ENCODE results near the gene VSTM2L.

Gene VSTM2L

DNA sequence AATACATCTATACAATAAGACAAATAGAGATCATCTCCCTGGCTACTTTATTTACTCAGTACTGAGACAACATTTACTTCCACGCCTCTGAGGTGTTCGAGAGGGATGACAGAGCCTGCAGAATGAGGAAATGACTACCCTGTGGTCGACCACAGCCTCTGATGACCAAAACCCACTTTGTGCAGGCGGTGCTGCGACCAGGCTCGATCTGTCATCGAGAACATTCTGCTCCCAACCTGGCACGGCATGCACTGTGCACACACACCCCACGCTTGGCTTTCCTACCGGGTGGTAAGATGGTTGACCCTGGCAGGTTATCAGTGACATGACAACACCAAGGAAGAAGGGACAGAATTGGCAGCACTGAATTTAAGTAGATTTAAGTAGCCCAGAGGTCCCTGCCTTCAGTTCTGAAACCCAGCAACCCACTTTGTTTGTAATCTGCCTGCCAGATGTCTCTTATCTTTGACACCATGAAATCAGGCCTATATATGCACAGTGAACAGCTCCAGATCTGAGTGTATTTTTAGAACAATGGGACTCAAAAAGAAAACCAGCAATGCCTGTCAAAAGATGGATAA lies 87.7 kb downstream of the VSTM2L start:
- Histone ChIP-seq H3K36me3 (peaks cover 6% of the 10 kb centered on the region), H3K27me3 (no peaks in the 10 kb centered on the region), H3K4me1 (peaks cover 56% of the 10 kb centered on the region), H3K4me3 (ENCODE audit: low read depth, low read length) (no peak overlapping the region), H3K9me3 (no peaks in the 10 kb centered on the region)
- TF ChIP-seq, protein P1, sequence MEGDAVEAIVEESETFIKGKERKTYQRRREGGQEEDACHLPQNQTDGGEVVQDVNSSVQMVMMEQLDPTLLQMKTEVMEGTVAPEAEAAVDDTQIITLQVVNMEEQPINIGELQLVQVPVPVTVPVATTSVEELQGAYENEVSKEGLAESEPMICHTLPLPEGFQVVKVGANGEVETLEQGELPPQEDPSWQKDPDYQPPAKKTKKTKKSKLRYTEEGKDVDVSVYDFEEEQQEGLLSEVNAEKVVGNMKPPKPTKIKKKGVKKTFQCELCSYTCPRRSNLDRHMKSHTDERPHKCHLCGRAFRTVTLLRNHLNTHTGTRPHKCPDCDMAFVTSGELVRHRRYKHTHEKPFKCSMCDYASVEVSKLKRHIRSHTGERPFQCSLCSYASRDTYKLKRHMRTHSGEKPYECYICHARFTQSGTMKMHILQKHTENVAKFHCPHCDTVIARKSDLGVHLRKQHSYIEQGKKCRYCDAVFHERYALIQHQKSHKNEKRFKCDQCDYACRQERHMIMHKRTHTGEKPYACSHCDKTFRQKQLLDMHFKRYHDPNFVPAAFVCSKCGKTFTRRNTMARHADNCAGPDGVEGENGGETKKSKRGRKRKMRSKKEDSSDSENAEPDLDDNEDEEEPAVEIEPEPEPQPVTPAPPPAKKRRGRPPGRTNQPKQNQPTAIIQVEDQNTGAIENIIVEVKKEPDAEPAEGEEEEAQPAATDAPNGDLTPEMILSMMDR (IDR thresholded peaks at IDR 0.05; ENCODE audit: low read depth, low read length) = no peak
- peak; percentile 56 for DNase-seq

GRCh38 chr20:37991157-37991866 lies 88.4 kb downstream of the VSTM2L start:
- no peak overlapping the region for H3K4me3 ChIP-seq (ENCODE audit: low read depth, low read length)
- no peaks in the 10 kb centered on the region for H3K27me3 ChIP-seq
- no peaks in the 10 kb centered on the region for H3K9me3 ChIP-seq
- TF ChIP-seq, protein P1 (IDR thresholded peaks at IDR 0.05; ENCODE audit: low read depth, low read length) = no peak
- H3K4me1 ChIP-seq = peaks cover 50% of the 10 kb centered on the region
- peaks cover 7% of the 10 kb centered on the region for H3K36me3 ChIP-seq
- no peak for DNase-seq

DNA sequence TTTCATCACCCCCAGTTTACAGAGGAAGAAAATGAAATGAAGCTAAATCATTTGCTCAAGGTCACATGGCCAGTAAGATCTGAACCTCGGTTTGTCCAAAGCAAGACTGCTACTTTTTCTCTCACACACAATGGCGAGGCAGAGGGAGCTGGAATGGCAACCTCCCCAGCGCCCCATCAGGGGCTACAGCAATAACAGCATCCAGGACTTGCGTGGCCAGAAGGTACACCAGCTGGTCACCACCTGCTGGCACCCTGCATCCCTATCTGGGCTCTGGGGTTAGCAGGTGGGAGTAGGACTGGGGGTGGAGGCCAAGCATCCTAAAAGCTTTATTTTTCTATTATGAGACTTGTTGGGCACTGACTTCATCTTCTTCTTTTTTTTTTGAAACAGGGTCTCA lies 89.0 kb downstream of the VSTM2L start:
- TF ChIP-seq, protein P1 (IDR thresholded peaks at IDR 0.05; ENCODE audit: low read depth, low read length) = no peak
- peaks cover 12% of the 10 kb centered on the region for H3K36me3 ChIP-seq
- no peak for DNase-seq
- no peaks in the 10 kb centered on the region for H3K9me3 ChIP-seq
- peaks cover 45% of the 10 kb centered on the region for H3K4me1 ChIP-seq
- no peak overlapping the region for H3K4me3 ChIP-seq (ENCODE audit: low read depth, low read length)
- no peaks in the 10 kb centered on the region for H3K27me3 ChIP-seq

DNA sequence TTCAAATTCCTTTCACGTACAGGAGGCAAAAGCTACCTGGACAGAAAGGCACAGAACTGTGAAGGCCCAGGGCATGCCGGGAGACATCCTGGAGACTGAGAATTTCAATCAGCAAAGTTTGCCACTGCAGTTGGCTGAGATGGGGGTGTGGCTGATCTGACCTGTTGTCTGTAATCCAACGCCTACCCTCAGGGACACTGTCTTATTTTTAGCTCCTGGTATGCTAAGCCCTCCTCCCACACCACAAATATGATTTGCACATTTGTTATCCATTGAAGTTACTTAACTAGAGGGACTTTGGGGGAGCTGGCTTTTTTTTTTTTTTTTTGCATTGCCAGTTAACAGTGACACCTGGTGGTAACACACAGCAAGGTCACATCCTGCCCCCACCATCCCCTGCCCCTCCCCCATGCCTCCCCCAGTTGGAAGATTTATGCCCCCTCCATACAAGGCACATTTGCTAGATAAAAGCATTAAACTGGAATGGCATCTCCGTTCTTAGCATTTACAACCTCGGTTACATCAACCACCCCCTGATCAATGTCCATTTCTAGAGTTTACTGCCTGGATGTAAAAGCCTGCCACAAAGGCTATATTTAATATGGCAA lies 90.0 kb downstream of the VSTM2L start:
- H3K9me3 ChIP-seq = no peaks in the 10 kb centered on the region
- DNase-seq = no peak
- TF ChIP-seq, protein P1 (IDR thresholded peaks at IDR 0.05; ENCODE audit: low read depth, low read length) = peak; percentile 64
- no peaks in the 10 kb centered on the region for H3K27me3 ChIP-seq
- H3K4me1 ChIP-seq = peaks cover 42% of the 10 kb centered on the region
- peaks cover 19% of the 10 kb centered on the region for H3K36me3 ChIP-seq
- H3K4me3 ChIP-seq (ENCODE audit: low read depth, low read length) = no peak overlapping the region

DNA sequence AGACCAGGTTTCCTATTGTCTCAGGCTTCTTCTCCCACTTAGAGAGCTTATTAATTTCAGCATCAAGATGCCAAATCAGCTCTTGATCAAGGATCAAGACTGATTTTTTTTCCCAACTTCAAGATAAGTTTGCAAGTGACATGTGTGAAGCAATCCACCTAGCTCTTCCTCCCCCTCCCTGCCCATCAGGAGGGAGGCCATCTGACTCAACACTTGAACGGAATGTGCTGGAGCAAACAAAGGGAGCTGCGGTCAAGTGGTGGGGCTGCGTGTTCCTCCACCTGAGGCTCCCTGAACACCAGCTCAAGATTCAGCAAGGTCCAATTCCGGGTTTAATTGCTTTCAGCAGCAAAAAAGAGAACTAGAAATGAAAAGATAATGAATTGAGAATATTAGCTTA lies 91.6 kb downstream of the VSTM2L start:
- Histone ChIP-seq H3K27me3 (no peaks in the 10 kb centered on the region), H3K9me3 (no peaks in the 10 kb centered on the region), H3K4me1 (peaks cover 25% of the 10 kb centered on the region), H3K4me3 (ENCODE audit: low read depth, low read length) (no peak overlapping the region), H3K36me3 (peaks cover 35% of the 10 kb centered on the region)
- no peak for DNase-seq
- TF ChIP-seq, protein P1 (IDR thresholded peaks at IDR 0.05; ENCODE audit: low read depth, low read length) = no peak

All from BE2C (cell line).